RPMI7951 (cell line): ENCODE results near the gene SLC9A1. TPM values are rescaled to one million over a fixed set of nuclear protein-coding genes. Genes with fewer than 3 reads are reported as not detected.
"Not testable (repeated sequence)": the region's sequence is repeated elsewhere in the genome, so short reads cannot be mapped to it uniquely, and the experiment has no call there.

Source experiments
- DNase-seq: peaks from one replicate; pipeline ENCODE4 v3.0.0-alpha.2; 2012; ENCODE audit warnings: low read depth
- total RNA-seq: library from RNA; depleted of rRNA; stranded (reverse); fragments of >200 nt; shearing (Covaris generic); gene quantifications from 2 replicates; pipeline ENCODE4 v1.2.3, GENCODE V29; 2014

Gene SLC9A1
- total RNA-seq, 1 experiment from 2014 or later = 11.1 TPM

- DNase-seq = no peak
Measured at GRCh38 chr1:27132624-27133023, 22.3 kb downstream of the SLC9A1 start.

GRCh38 chr1:27132147-27132546, 22.8 kb downstream of the SLC9A1 start:
- no peak for DNase-seq

GRCh38 chr1:27130798-27131197, 24.1 kb downstream of the SLC9A1 start:
- DNase-seq = no peak

- no peak for DNase-seq
Measured at GRCh38 chr1:27129225-27129624, 25.7 kb downstream of the SLC9A1 start.

- no peak for DNase-seq
Measured at GRCh38 chr1:27127419-27127818, 27.5 kb downstream of the SLC9A1 start.

- no peak for DNase-seq
Measured at GRCh38 chr1:27126391-27126790, 28.5 kb downstream of the SLC9A1 start.

- not testable (repeated sequence) for DNase-seq
Measured at GRCh38 chr1:27125125-27125524, 29.8 kb downstream of the SLC9A1 start.

- no peak for DNase-seq
Measured at GRCh38 chr1:27124405-27124804, 30.5 kb downstream of the SLC9A1 start.

- peak; percentile 89 for DNase-seq
Measured at GRCh38 chr1:27122652-27123051, 32.3 kb downstream of the SLC9A1 start.

GRCh38 chr1:27120854-27121253, 34.1 kb downstream of the SLC9A1 start:
- no peak for DNase-seq

GRCh38 chr1:27118440-27118689, 36.6 kb downstream of the SLC9A1 start:
- no peak for DNase-seq

- peak; percentile 60 for DNase-seq
Measured at GRCh38 chr1:27117733-27118439, 37.0 kb downstream of the SLC9A1 start.

GRCh38 chr1:27116697-27117096, 38.2 kb downstream of the SLC9A1 start:
- peak; percentile 59 for DNase-seq

- DNase-seq = no peak
Measured at GRCh38 chr1:27116232-27116631, 38.7 kb downstream of the SLC9A1 start.

GRCh38 chr1:27114546-27114945, 40.4 kb downstream of the SLC9A1 start:
- no peak for DNase-seq

GRCh38 chr1:27113861-27114260, 41.1 kb downstream of the SLC9A1 start:
- DNase-seq = no peak

GRCh38 chr1:27111626-27112573, 43.0 kb downstream of the SLC9A1 start:
- peak; percentile 100 for DNase-seq

GRCh38 chr1:27109103-27109822, 45.7 kb downstream of the SLC9A1 start:
- no peak for DNase-seq

GRCh38 chr1:27108588-27108987, 46.3 kb downstream of the SLC9A1 start:
- no peak for DNase-seq

GRCh38 chr1:27106561-27107323, 48.2 kb downstream of the SLC9A1 start:
- DNase-seq = no peak

GRCh38 chr1:27105018-27105417, 49.9 kb downstream of the SLC9A1 start:
- DNase-seq = no peak

- DNase-seq = no peak
Measured at GRCh38 chr1:27103498-27103897, 51.4 kb downstream of the SLC9A1 start.
